HG03066 (cell line): ENCODE results near the gene LIMA1.
"Not testable (repeated sequence)": the region's sequence is repeated elsewhere in the genome, so short reads cannot be mapped to it uniquely, and the experiment has no call there.

Source experiments
- ATAC-seq: cut with Tn5 transposase; IDR thresholded peaks from one replicate; pipeline ENCODE4 v1.9.1; 2021; ENCODE audit warnings: low read depth; ENCODE audit not compliant: unreplicated experiment

Gene LIMA1

GRCh38 chr12:50221228-50222008 lies 61.9 kb downstream of the LIMA1 start:
- no peak for ATAC-seq

GRCh38 chr12:50220363-50220995 lies 62.8 kb downstream of the LIMA1 start:
- no peak for ATAC-seq

GRCh38 chr12:50219544-50219943 lies 63.8 kb downstream of the LIMA1 start:
- ATAC-seq = no peak

DNA sequence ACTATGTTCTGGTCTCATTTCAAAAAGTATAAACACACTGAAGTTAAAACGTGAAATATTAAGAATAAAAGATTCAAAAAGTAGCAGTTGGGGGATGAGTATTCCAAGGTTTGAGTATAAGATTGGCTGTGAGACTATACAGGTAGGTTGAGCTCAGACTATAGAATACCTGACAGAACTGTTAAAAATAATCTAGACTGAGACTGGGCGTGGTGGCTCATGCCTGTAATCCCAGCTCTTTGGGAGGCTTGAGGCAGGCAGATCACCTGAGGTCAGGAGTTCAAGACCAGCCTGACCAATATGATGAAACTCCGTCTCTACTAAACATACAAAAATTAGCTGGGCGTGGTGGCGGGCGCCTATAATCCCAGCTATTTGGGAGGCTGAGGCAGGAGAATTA lies 64.3 kb downstream of the LIMA1 start:
- not testable (repeated sequence) for ATAC-seq

GRCh38 chr12:50218386-50218785 lies 64.9 kb downstream of the LIMA1 start:
- no peak for ATAC-seq

- no peak for ATAC-seq
Observed at GRCh38 chr12:50217202-50217601, 66.1 kb downstream of the LIMA1 start.

DNA sequence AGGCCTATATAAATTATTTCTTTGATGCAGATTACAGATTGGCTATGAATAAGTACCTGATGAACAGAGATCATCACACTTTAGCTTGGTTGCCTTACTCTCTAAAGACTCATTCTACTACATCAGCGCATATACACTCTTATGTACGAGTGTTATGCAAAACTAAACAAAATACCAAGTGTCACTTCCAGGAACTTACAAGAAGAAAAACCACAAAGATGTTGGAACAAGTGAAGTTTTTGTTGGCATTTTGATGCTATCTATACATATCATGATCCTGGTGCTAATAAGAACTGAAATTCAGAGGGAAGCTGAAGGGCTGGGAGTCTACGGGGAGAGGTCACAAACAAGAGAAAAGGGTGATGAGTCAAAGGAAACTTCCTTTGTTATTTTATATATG lies 68.3 kb downstream of the LIMA1 start:
- ATAC-seq = no peak

DNA sequence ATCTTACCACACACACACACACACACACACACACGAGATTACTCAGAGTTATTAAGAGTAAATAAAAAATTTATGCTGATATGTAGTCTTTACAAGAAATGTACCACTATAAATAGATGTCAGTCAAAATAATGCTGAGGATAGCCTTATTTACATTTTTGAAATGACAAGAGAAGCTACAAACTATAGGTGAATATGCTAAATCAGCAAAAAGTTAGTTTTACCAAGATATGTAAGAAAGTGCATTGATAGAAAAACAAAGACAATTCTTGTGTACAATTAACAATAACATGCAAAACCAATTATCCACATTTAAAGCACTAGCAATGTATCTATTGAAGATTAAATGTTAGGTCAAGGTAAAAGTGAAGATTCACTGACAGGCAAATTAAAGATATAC lies 69.3 kb downstream of the LIMA1 start:
- ATAC-seq = no peak

DNA sequence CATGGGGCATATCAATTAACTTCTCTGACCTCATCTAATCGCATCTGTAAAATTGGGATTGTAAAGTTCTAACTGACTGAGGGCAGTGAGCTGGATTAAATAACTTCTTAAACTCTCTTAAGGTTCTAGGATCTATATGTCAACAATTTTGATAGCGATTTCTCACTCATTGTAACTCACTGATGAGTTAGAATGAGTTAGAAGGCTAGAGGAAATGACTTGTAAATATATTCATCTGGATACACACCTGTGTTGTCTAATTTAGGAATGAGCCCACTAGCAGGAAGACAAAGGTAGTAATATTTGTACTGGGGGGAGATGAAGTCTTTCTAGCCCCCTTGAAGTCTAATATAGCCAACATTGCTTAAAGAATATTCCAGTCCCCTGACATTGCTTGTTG lies 69.9 kb downstream of the LIMA1 start:
- no peak for ATAC-seq

GRCh38 chr12:50212071-50212467 lies 71.3 kb downstream of the LIMA1 start:
- no peak for ATAC-seq

GRCh38 chr12:50211392-50212070 lies 71.8 kb downstream of the LIMA1 start:
- ATAC-seq = no peak

GRCh38 chr12:50207424-50207823 lies 75.9 kb downstream of the LIMA1 start:
- ATAC-seq = no peak

- ATAC-seq = no peak
Observed at GRCh38 chr12:50205648-50206047, 77.7 kb downstream of the LIMA1 start.

GRCh38 chr12:50203691-50204090 lies 79.6 kb downstream of the LIMA1 start:
- ATAC-seq = no peak

DNA sequence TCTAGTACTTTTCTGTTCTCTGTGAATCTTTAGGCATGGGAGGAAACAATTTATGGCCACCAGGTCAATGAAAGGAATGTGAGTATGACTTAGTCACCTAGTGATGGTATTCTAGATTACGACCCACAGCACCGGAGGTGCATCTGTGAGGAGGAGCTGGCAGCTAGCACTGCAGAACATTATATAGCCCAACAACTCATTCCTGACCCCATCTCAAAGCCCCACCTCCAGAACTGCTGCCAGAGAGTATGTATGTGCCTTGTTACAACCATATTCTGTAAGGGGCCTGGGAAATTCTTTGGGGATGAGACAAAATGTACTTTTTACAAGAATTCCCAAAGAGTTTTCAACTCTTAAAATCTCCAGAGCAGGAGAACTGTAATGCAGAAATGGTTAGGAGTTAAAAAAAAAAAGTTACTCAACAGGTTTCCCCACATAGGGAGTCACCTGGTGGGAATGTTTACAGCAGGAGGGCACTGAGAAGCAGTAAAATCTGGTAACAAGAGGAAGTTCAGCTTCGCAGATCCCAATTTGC lies 81.3 kb downstream of the LIMA1 start:
- no peak for ATAC-seq

DNA sequence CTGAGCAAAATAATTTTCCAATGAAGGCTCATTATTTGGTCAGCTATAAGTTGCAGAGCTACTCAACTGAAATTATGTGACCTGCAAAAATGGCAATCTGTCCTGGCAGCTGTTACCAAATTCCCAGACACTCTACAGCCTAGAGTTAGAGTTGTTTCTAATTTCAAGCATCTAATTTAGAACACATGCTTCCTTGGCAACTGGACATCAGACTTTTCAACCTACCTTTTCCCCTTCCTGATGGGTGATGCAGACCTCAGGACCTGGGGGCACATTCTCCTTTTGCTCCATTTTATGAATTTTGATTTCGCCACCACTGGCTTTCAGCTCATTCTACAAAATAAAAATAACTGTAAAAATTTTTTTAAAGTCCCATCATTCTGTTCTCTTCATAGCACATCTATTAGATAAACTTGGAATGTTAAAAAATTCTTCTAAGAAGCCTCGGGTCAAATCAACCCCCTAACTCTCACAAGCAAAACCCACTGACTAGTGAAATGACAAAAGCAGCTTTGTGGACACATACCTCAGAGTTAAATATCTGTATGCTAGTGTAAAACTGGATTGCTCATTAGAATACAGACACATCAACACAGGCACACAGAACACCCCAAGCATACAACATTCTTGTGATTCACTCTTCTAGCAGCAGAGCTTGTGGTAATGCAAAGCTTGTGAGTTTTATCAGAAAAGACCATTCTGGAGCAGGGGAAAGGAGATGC lies 82.6 kb downstream of the LIMA1 start:
- ATAC-seq = no peak

DNA sequence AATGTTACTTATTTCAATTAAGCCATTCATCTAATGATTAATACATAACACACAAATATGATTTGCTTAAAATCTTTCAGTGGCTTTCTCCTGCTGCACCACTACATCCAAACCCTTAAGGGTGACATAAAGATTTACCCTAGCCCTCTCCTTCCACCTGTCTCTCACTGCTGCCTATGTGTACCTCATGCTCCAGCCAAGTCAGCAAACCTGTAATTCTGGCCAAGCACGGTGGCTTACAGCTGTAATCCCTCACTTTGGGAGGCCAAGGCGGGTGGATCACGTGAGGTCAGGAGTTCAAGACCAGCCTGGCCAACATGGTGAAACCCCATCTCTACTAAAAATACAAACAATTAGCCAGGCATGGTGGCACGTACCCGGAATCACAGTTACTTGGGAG lies 84.5 kb downstream of the LIMA1 start:
- ATAC-seq = no peak

DNA sequence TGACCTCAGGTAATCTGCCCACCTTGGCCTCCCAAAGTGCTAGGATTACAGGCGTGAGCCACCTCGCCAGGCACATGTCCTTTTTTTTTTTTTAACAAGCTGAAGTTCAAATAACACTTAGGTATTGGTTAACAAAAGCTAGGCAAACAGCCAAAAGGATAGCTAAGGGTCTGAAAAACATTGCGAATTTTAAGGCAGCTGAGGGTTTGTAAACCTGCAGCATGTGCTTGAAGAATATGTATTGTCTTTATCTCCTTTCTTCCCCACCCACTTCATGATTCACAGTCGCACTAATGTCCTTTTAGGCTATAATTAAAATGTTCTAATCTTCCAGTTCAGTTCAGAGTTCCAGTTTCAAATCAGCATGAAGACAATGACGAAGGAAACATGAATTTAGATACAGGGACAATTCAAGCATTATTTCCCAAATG lies 86.0 kb downstream of the LIMA1 start:
- no peak for ATAC-seq

DNA sequence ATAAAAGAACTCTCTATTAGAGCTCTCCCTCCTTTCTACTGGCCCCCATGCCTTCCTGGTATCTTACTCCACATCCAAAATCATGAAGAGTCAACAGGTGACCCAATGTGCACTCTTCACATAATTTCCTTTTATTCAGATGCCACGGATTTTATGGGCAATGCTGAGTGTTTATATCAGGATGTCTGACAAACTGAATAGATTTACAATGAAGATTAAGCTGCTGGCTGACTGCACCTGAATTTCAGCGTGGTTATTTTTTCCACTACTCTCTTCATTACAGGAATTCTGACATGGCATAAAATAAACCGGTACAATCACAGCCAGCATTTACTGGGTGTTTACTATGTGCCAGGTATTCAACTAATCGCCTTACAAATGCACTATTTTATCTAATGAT lies 86.8 kb downstream of the LIMA1 start:
- ATAC-seq = no peak

GRCh38 chr12:50195832-50196231 lies 87.5 kb downstream of the LIMA1 start:
- no peak for ATAC-seq

- ATAC-seq = no peak
Observed at GRCh38 chr12:50192908-50193307, 90.4 kb downstream of the LIMA1 start.
